H1 (cell line): ENCODE measurements around the gene LRP5. TPM values are rescaled to one million over a fixed set of nuclear protein-coding genes. Genes with fewer than 3 reads are reported as not detected.
A peak's percentile ranks its signal among the peaks of the same experiment; 100 is the strongest.

Experiments used
- CTCF ChIA-PET: fragments of 300-600 bp; sonication (Branson Sonifier 250); formaldehyde crosslinking; loops from one replicate; lab custom pipeline; 2021; ENCODE audit not compliant: partially characterized antibody; lab: Charles Lee
- POLR2A ChIA-PET: fragments of 300-600 bp; sonication (Branson Sonifier 250); formaldehyde crosslinking; loops from one replicate; lab custom pipeline; 2021; ENCODE audit warnings: inconsistent platforms; ENCODE audit not compliant: partially characterized antibody; lab: Charles Lee
- DNase-seq, 2 experiments: peaks; one replicate each; pipeline versions ENCODE4 v3.0.0 to v3.0.0-alpha.2; 2010 to 2022; ENCODE audit warnings: low spot score in 2 of 2, low read depth in 1 of 2, mixed read lengths in 1 of 2
- FAIRE-seq: peaks from 2 replicates; lab custom pipeline; 2011; peaks lifted over from hg19 to GRCh38; lab: Jason Lieb, UNC
- H2AFZ ChIP-seq: 2 replicates; pipeline ENCODE4 v1.8.1; 2012; ENCODE audit warnings: low read length, inconsistent platforms
- H2AK5ac ChIP-seq: 2 replicates; pipeline ENCODE4 v1.6.1; 2013; ENCODE audit warnings: low read depth, low read length
- H2BK120ac ChIP-seq: replicated peaks from 2 replicates; pipeline ENCODE3; 2013; ENCODE audit warnings: low read depth, low read length, inconsistent platforms
- H2BK12ac ChIP-seq: 2 replicates; pipeline ENCODE4 v1.6.1; 2013; ENCODE audit warnings: low read depth, low read length
- H2BK15ac ChIP-seq: 2 replicates; pipeline ENCODE4 v1.6.1; 2013; ENCODE audit warnings: low read length
- H2BK20ac ChIP-seq: 2 replicates; pipeline ENCODE4 v1.6.1; 2013; ENCODE audit warnings: low read length
- H2BK5ac ChIP-seq: 2 replicates; pipeline ENCODE4 v1.6.1; 2013; ENCODE audit warnings: low read depth, low read length
- H3K14ac ChIP-seq: 2 replicates; pipeline ENCODE4 v1.6.1; 2013; ENCODE audit warnings: inconsistent platforms; ENCODE audit not compliant: insufficient read length
- H3K18ac ChIP-seq: 2 replicates; pipeline ENCODE4 v1.6.1; 2013; ENCODE audit warnings: low read length; ENCODE audit errors: extremely low read depth
- H3K23ac ChIP-seq: 2 replicates; pipeline ENCODE4 v1.6.1; 2013; ENCODE audit warnings: inconsistent platforms; ENCODE audit not compliant: insufficient read length
- H3K23me2 ChIP-seq: 2 replicates; pipeline ENCODE4 v1.6.1; 2013; ENCODE audit warnings: low read depth, low read length
- H3K27ac ChIP-seq: 2 replicates; pipeline ENCODE4 v1.6.1; 2011; ENCODE audit warnings: low read depth, low read length, inconsistent platforms
- H3K27me3 ChIP-seq, 4 experiments: replicated peaks in 1 of 4; 1 replicate in 1 of 4; 2 replicates in 3 of 4; pipeline versions ENCODE4 v1.6.1 to v1.8.1; 2011 to 2013; ENCODE audit warnings: low read length in 3 of 4, mild to moderate bottlenecking in 3 of 4, inconsistent platforms in 2 of 4, mixed read lengths in 2 of 4, moderate library complexity in 1 of 4; ENCODE audit not compliant: control insufficient read depth in 3 of 4, insufficient read depth in 3 of 4; ENCODE audit errors: extremely low read depth in 1 of 4
- H3K36me3 ChIP-seq, 4 experiments: 2 replicates each; pipeline versions ENCODE4 v1.6.1 to v1.8.1; 2011 to 2013; ENCODE audit warnings: mild to moderate bottlenecking in 4 of 4, low read length in 3 of 4, moderate library complexity in 2 of 4, control low read depth in 1 of 4, inconsistent platforms in 1 of 4; ENCODE audit not compliant: insufficient read depth in 4 of 4, control insufficient read depth in 2 of 4
- H3K4ac ChIP-seq: replicated peaks from 2 replicates; pipeline ENCODE3; 2013; ENCODE audit warnings: low read length, low read depth, mixed read lengths, inconsistent platforms; ENCODE audit not compliant: insufficient read length
- H3K4me1 ChIP-seq, 4 experiments: replicated peaks in 1 of 4; 1 replicate in 1 of 4; 2 replicates in 3 of 4; pipeline versions ENCODE4 v1.6.1 to v1.8.1; 2011 to 2013; ENCODE audit warnings: low read length in 3 of 4, inconsistent platforms in 2 of 4, mixed read lengths in 1 of 4; ENCODE audit not compliant: insufficient read depth in 4 of 4, control insufficient read depth in 3 of 4
- H3K4me2 ChIP-seq, 2 experiments: 2 replicates each; pipeline versions ENCODE4 v1.6.1 to v1.8.1; 2011 to 2013; ENCODE audit warnings: low read depth in 2 of 2, low read length in 2 of 2, control low read depth in 1 of 2, inconsistent platforms in 1 of 2, mild to moderate bottlenecking in 1 of 2; ENCODE audit not compliant: insufficient read depth in 1 of 2
- H3K4me3 ChIP-seq, 4 experiments: fragments of 200-600, 300-600 bp in 1 of 4; sonication (generic), shearing (Covaris generic), sonication (Bioruptor Twin) in 1 of 4; 2 replicates each; pipeline versions ENCODE4 v1.5.1 to v1.8.1; 2011 to 2016; ENCODE audit warnings: low read length in 4 of 4, low read depth in 3 of 4, control low read depth in 2 of 4, inconsistent platforms in 2 of 4, mild to moderate bottlenecking in 2 of 4, mixed read lengths in 1 of 4, moderate library complexity in 1 of 4; ENCODE audit not compliant: insufficient read depth in 2 of 4; ENCODE audit errors: extremely low read depth in 1 of 4
- H3K56ac ChIP-seq: replicated peaks from 2 replicates; pipeline ENCODE3; 2013; ENCODE audit warnings: low read depth, mild to moderate bottlenecking, mixed read lengths, low read length, inconsistent platforms; ENCODE audit not compliant: insufficient read length
- H3K79me1 ChIP-seq: 2 replicates; pipeline ENCODE4 v1.6.1; 2013; ENCODE audit warnings: low read depth, low read length, control low read depth
- H3K79me2 ChIP-seq, 2 experiments: 2 replicates each; pipeline versions ENCODE4 v1.6.1 to v1.8.1; 2012 to 2013; ENCODE audit warnings: low read length in 2 of 2, mild to moderate bottlenecking in 2 of 2, inconsistent platforms in 1 of 2; ENCODE audit not compliant: insufficient read depth in 2 of 2, control insufficient read depth in 1 of 2
- H3K9ac ChIP-seq, 4 experiments: replicated peaks in 1 of 4; 1 replicate in 1 of 4; 2 replicates in 3 of 4; pipeline versions ENCODE4 v1.6.1 to v1.8.1; 2011 to 2013; ENCODE audit warnings: low read depth in 3 of 4, low read length in 3 of 4, control low read depth in 2 of 4, mild to moderate bottlenecking in 2 of 4, moderate library complexity in 2 of 4, inconsistent platforms in 1 of 4; ENCODE audit errors: extremely low read depth in 1 of 4
- H3K9me3 ChIP-seq, 2 experiments: 2 replicates each; pipeline versions ENCODE4 v1.6.1 to v1.8.1; 2012 to 2013; ENCODE audit warnings: mild to moderate bottlenecking in 2 of 2, moderate library complexity in 2 of 2, control low read depth in 1 of 2, inconsistent platforms in 1 of 2, low read depth in 1 of 2, low read length in 1 of 2, mixed read lengths in 1 of 2; ENCODE audit not compliant: insufficient read depth in 2 of 2
- H4K20me1 ChIP-seq, 2 experiments: replicated peaks in 1 of 2; 2 replicates each; pipeline versions ENCODE3 to v1.8.1; 2011 to 2013; ENCODE audit warnings: inconsistent platforms in 2 of 2, low read length in 2 of 2, mild to moderate bottlenecking in 1 of 2; ENCODE audit not compliant: insufficient read depth in 2 of 2, control insufficient read depth in 1 of 2
- H4K5ac ChIP-seq: 2 replicates; pipeline ENCODE4 v1.6.1; 2013; ENCODE audit warnings: low read length, low read depth, mixed read lengths, inconsistent platforms; ENCODE audit not compliant: insufficient read length
- H4K8ac ChIP-seq: 2 replicates; pipeline ENCODE4 v1.8.0; 2013; ENCODE audit warnings: mild to moderate bottlenecking, moderate library complexity, low read length, inconsistent platforms; ENCODE audit not compliant: insufficient read depth; ENCODE audit errors: extremely low read depth
- H4K91ac ChIP-seq: replicated peaks from 2 replicates; pipeline ENCODE3; 2013; ENCODE audit warnings: low read length, mixed read lengths, inconsistent platforms; ENCODE audit not compliant: insufficient read length
- ATF3 ChIP-seq: IDR thresholded peaks from 2 replicates; pipeline ENCODE4 v1.6.1; 2011; ENCODE audit warnings: low read depth, mild to moderate bottlenecking, low read length; ENCODE audit not compliant: insufficient read depth
- KDM1A ChIP-seq: fragments of 200-600, 300-600 bp; sonication (generic); IDR thresholded peaks from 2 replicates; pipeline ENCODE4 v1.7.1; 2016; ENCODE audit warnings: mild to moderate bottlenecking, low read length, borderline replicate concordance
- WGBS, 2 experiments: shearing (Covaris generic) in 1 of 2; methylation state at CpG; one replicate each; pipeline versions ENCODE4 v1.1.6 to v1.1.7; 2013 to 2015; ENCODE audit warnings: low lambda C conversion rate in 2 of 2, mixed read lengths in 2 of 2, inconsistent platforms in 1 of 2, low coverage in 1 of 2, missing lambda C conversion rate in 1 of 2; ENCODE audit not compliant: insufficient replicate concordance in 2 of 2, insufficient coverage in 1 of 2, insufficient read length in 1 of 2; ENCODE audit errors: extremely low coverage in 1 of 2, missing lambda C conversion rate in 1 of 2; 5-methylcytosine and 5-hydroxymethylcytosine counted together
- polyA plus RNA-seq, 7 experiments: library from polyadenylated mRNA; depleted of rRNA in 3 of 7; stranded (reverse) in 5 of 7; unstranded in 2 of 7; fragments of >200 nt in 5 of 7; fragments of 200-250 nt in 2 of 7; gene quantifications; 1 replicate in 5 of 7; 2 replicates in 1 of 7; 4 replicates in 1 of 7; pipeline versions ENCODE4 v1.2.1 to v1.2.3, GENCODE V29; 2011 to 2013; ENCODE audit warnings: missing spikeins in 2 of 7, mixed read lengths in 2 of 7
- total RNA-seq: library from RNA; stranded (reverse); fragmentation: NEBNext Ultra II Directional; extraction: Animal tissue kit (Norgen Biotek cat#: 25700); gene quantifications from 2 replicates; pipeline ENCODE4 v1.2.1, GENCODE V29; 2021

Gene LRP5
- total and polyA plus RNA-seq, 2 of the 8 experiments (the other 6 are each of a cell fraction or from before 2014, with no cell fraction given), result 19.0 to 38.9 TPM

GRCh38 chr11:68340003-68340767 lies 27.8 kb downstream of the LRP5 start:
- no peak overlapping the region for H3K9ac ChIP-seq
- H3K27ac ChIP-seq, result no peak overlapping the region
- TF ChIP-seq KDM1A, result peak; percentile 64; the same call in 1 of the 2 replicates
- no peak for TF ChIP-seq ATF3
- H3K4me1 ChIP-seq, result peaks cover 11 to 33% (median 26%) of the 10 kb centered on the region in 4 experiments
- no peak overlapping the region for H2AFZ ChIP-seq
- H3K4me3 ChIP-seq, result no peak overlapping the region
- ChIA-PET POLR2A (interaction anchor here (1.2 to 3.6 kb wide), 2 partner anchors 13 to 15 kb away, joined by 3 to 17 read pairs; no protein-coding TSS in a partner anchor), CTCF (interaction anchor here (0.6 to 2.4 kb wide), 5 partner anchors 12 to 43 kb away, joined by 3 to 9 read pairs (median 6); no protein-coding TSS in a partner anchor)
- no peak overlapping the region for H3K18ac ChIP-seq
- H3K4ac ChIP-seq, result no peak overlapping the region
- H2BK12ac ChIP-seq, result no peak overlapping the region
- H3K79me1 ChIP-seq, result peaks cover 15% of the 10 kb centered on the region
- no peak overlapping the region for H2BK15ac ChIP-seq
- FAIRE-seq, result no peak
- H4K91ac ChIP-seq, result no peak overlapping the region
- H3K9me3 ChIP-seq, result no peaks in the 10 kb centered on the region
- no peak overlapping the region for H2AK5ac ChIP-seq
- H4K5ac ChIP-seq, result no peak overlapping the region
- H3K14ac ChIP-seq, result no peak overlapping the region
- peaks cover 0 to 3% of the 10 kb centered on the region in 2 experiments for H4K20me1 ChIP-seq
- H3K4me2 ChIP-seq, result no peak overlapping the region
- DNase-seq, result no peak
- no peak overlapping the region for H3K56ac ChIP-seq
- H2BK5ac ChIP-seq, result no peak overlapping the region
- no peak overlapping the region for H2BK120ac ChIP-seq
- no peaks in the 10 kb centered on the region for H3K27me3 ChIP-seq
- 87% methylated on average over 16 of the region's 16 CpGs; no CpG with 5 or more reads in 1 of the 2 experiments for WGBS, 2 experiments
- H3K23ac ChIP-seq, result no peak overlapping the region
- H4K8ac ChIP-seq, result no peak overlapping the region
- H3K36me3 ChIP-seq, result no peaks in the 10 kb centered on the region
- H2BK20ac ChIP-seq, result no peak overlapping the region
- peaks cover 4 to 58% of the 10 kb centered on the region in 2 experiments; a peak in 3 of 4 replicates for H3K79me2 ChIP-seq
- H3K23me2 ChIP-seq, result no peaks in the 10 kb centered on the region
